H9 (cell line): ENCODE results near the gene INPP5J. TPM values are rescaled to one million over a fixed set of nuclear protein-coding genes. Genes with fewer than 3 reads are reported as not detected.

ENCODE experiments used
- DNase-seq: peaks from one replicate; pipeline ENCODE4 v3.0.0-alpha.2; 2017
- H2AFZ ChIP-seq: one replicate; pipeline ENCODE4 v1.6.1; 2013; ENCODE audit warnings: mild to moderate bottlenecking, low read length, control low read depth, moderate library complexity
- H2AK5ac ChIP-seq: 2 replicates; pipeline ENCODE4 v1.6.1; 2013; ENCODE audit warnings: low read length, control low read depth, mixed read lengths; ENCODE audit not compliant: insufficient read length
- H2BK120ac ChIP-seq: one replicate; pipeline ENCODE4 v1.6.1; 2013; ENCODE audit warnings: low read depth, mild to moderate bottlenecking, low read length, control low read depth, inconsistent platforms; ENCODE audit not compliant: poor library complexity, severe bottlenecking
- H2BK12ac ChIP-seq: 2 replicates; pipeline ENCODE4 v1.6.1; 2013; ENCODE audit warnings: low read length, control low read depth, mixed read lengths, low read depth; ENCODE audit not compliant: insufficient read length
- H2BK15ac ChIP-seq: 2 replicates; pipeline ENCODE4 v1.6.1; 2013; ENCODE audit warnings: low read depth, low read length, control low read depth
- H2BK20ac ChIP-seq: one replicate; pipeline ENCODE4 v1.6.1; 2013; ENCODE audit warnings: low read depth, mild to moderate bottlenecking, low read length, control low read depth, inconsistent platforms; ENCODE audit not compliant: poor library complexity, severe bottlenecking
- H2BK5ac ChIP-seq: 2 replicates; pipeline ENCODE4 v1.6.1; 2013; ENCODE audit warnings: low read length, control low read depth, mixed read lengths; ENCODE audit not compliant: insufficient read length
- H3K14ac ChIP-seq: 2 replicates; pipeline ENCODE4 v1.6.1; 2013; ENCODE audit warnings: low read length, control low read depth; ENCODE audit not compliant: insufficient read depth
- H3K18ac ChIP-seq: 2 replicates; pipeline ENCODE4 v1.6.1; 2013; ENCODE audit warnings: low read depth, mild to moderate bottlenecking, mixed read lengths, low read length, control low read depth; ENCODE audit not compliant: insufficient read length
- H3K23ac ChIP-seq: 2 replicates; pipeline ENCODE4 v1.6.1; 2013; ENCODE audit warnings: low read length, control low read depth, mixed read lengths, low read depth; ENCODE audit not compliant: insufficient read length
- H3K23me2 ChIP-seq: 2 replicates; pipeline ENCODE4 v1.6.1; 2013; ENCODE audit warnings: low read depth, mild to moderate bottlenecking, mixed read lengths, low read length, control low read depth; ENCODE audit not compliant: insufficient read length, poor library complexity, severe bottlenecking
- H3K27ac ChIP-seq: 2 replicates; pipeline ENCODE4 v1.5.1; 2013; ENCODE audit warnings: low read length, control low read depth, mixed read lengths, low read depth; ENCODE audit not compliant: insufficient read length
- H3K27me3 ChIP-seq: 2 replicates; pipeline ENCODE4 v1.6.1; 2013; ENCODE audit warnings: low read length, control low read depth, inconsistent platforms; ENCODE audit not compliant: insufficient read depth
- H3K4ac ChIP-seq: 2 replicates; pipeline ENCODE4 v1.6.1; 2013; ENCODE audit warnings: low read depth, mild to moderate bottlenecking, control low read depth, inconsistent platforms, low read length, moderate library complexity
- H3K4me1 ChIP-seq: 2 replicates; pipeline ENCODE4 v1.6.1; 2013; ENCODE audit warnings: low read length, control low read depth, inconsistent platforms; ENCODE audit not compliant: insufficient read depth
- H3K4me2 ChIP-seq: 2 replicates; pipeline ENCODE4 v1.6.1; 2013; ENCODE audit warnings: low read length, control low read depth, mixed read lengths; ENCODE audit not compliant: insufficient read length, insufficient read depth
- H3K56ac ChIP-seq: 2 replicates; pipeline ENCODE4 v1.6.1; 2013; ENCODE audit warnings: low read depth, mild to moderate bottlenecking, mixed read lengths, low read length, control low read depth; ENCODE audit not compliant: insufficient read length
- H3K79me1 ChIP-seq: 2 replicates; pipeline ENCODE4 v1.6.1; 2013; ENCODE audit warnings: low read depth, mild to moderate bottlenecking, moderate library complexity, low read length, control low read depth, inconsistent platforms; ENCODE audit not compliant: insufficient read depth, poor library complexity, severe bottlenecking
- H3K79me2 ChIP-seq: 2 replicates; pipeline ENCODE4 v1.6.1; 2013; ENCODE audit warnings: low read length, control low read depth, inconsistent platforms; ENCODE audit not compliant: insufficient read depth
- H3K9ac ChIP-seq: 2 replicates; pipeline ENCODE4 v1.6.1; 2013; ENCODE audit warnings: low read length, control low read depth, mixed read lengths; ENCODE audit not compliant: insufficient read length; ENCODE audit errors: extremely low read depth
- H3K9me3 ChIP-seq: one replicate; pipeline ENCODE4 v1.6.1; 2013; ENCODE audit warnings: low read depth, low read length, inconsistent platforms; ENCODE audit not compliant: control insufficient read depth
- H3T11ph ChIP-seq: one replicate; pipeline ENCODE4 v1.6.1; 2013; ENCODE audit warnings: mild to moderate bottlenecking, low read length, control low read depth, inconsistent platforms
- H4K20me1 ChIP-seq: one replicate; pipeline ENCODE4 v1.6.1; 2013; ENCODE audit not compliant: control insufficient read depth, insufficient read length, insufficient read depth
- H4K5ac ChIP-seq: 2 replicates; pipeline ENCODE4 v1.6.1; 2013; ENCODE audit warnings: low read depth, mild to moderate bottlenecking, mixed read lengths, low read length, control low read depth; ENCODE audit not compliant: insufficient read length
- H4K8ac ChIP-seq: replicated peaks from 2 replicates; pipeline ENCODE4 v1.6.1; 2013; ENCODE audit warnings: low read length, control low read depth, mixed read lengths, low read depth; ENCODE audit not compliant: insufficient read length
- H4K91ac ChIP-seq: 2 replicates; pipeline ENCODE4 v1.6.1; 2013; ENCODE audit warnings: low read depth, mild to moderate bottlenecking, moderate library complexity, mixed read lengths, low read length, control low read depth; ENCODE audit not compliant: insufficient read length
- H3K27ac Mint-ChIP-seq, 3 experiments: 2 replicates in 2 of 3; 3 replicates in 1 of 3; pipeline ENCODE4 v1.8.0; 2020 to 2021; ENCODE audit warnings: mixed read lengths in 3 of 3, mild to moderate bottlenecking in 1 of 3, moderate library complexity in 1 of 3
- H3K27me3 Mint-ChIP-seq: 2 replicates; pipeline ENCODE4 v1.8.0; 2021; ENCODE audit warnings: low read depth, mild to moderate bottlenecking, moderate library complexity, mixed read lengths
- H3K36me3 Mint-ChIP-seq, 3 experiments: 2 replicates in 2 of 3; 3 replicates in 1 of 3; pipeline ENCODE4 v1.8.0; 2020 to 2021; ENCODE audit warnings: low read depth in 3 of 3, mixed read lengths in 3 of 3; ENCODE audit not compliant: insufficient read depth in 1 of 3
- H3K4me1 Mint-ChIP-seq, 2 experiments: 2 replicates each; pipeline ENCODE4 v1.8.0; 2020; ENCODE audit warnings: mixed read lengths in 2 of 2
- H3K4me3 Mint-ChIP-seq, 2 experiments: 2 replicates in 1 of 2; 3 replicates in 1 of 2; pipeline ENCODE4 v1.8.0; 2020 to 2021; ENCODE audit warnings: mild to moderate bottlenecking in 2 of 2, mixed read lengths in 2 of 2, moderate library complexity in 1 of 2
- H3K9me3 Mint-ChIP-seq, 2 experiments: 2 replicates in 1 of 2; 3 replicates in 1 of 2; pipeline ENCODE4 v1.8.0; 2020; ENCODE audit warnings: mild to moderate bottlenecking in 2 of 2, mixed read lengths in 2 of 2, moderate library complexity in 1 of 2
- CTCF ChIP-seq: fragments of 200-600 bp; sonication (generic); conservative IDR thresholded peaks from 3 replicates; pipeline ENCODE4 v1.8.0; 2021; ENCODE audit warnings: antibody characterized with exemption, mild to moderate bottlenecking
- WGBS: extraction: QIAGEN DNeasy Blood & Tissue Kit; methylation state at CpG from one replicate; pipeline ENCODE4 v1.1.7; 2013; ENCODE audit warnings: missing lambda C conversion rate, low lambda C conversion rate, mixed read lengths; ENCODE audit not compliant: insufficient read length; ENCODE audit errors: extremely low coverage; 5-methylcytosine and 5-hydroxymethylcytosine counted together
- total RNA-seq: library from RNA; stranded (reverse); gene quantifications from 2 replicates; pipeline ENCODE4 v1.2.1, GENCODE V29; 2021

Gene INPP5J
- total RNA-seq, 1 experiment from 2014 or later: 4.9 TPM

- H2AK5ac ChIP-seq: no peak overlapping the region
- peaks cover 9 to 19% of the 10 kb centered on the region in 2 experiments; a peak in 3 of 4 replicates for H3K4me1 Mint-ChIP-seq
- no peak overlapping the region for H2BK20ac ChIP-seq
- no peak overlapping the region for H3K9ac ChIP-seq
- no peak overlapping the region for H2BK120ac ChIP-seq
- no peak for DNase-seq
- TF ChIP-seq CTCF: no peak
- no peak overlapping the region for H3K23ac ChIP-seq
- no peaks in the 10 kb centered on the region for H3K27me3 Mint-ChIP-seq
- no peak overlapping the region for H3K18ac ChIP-seq
- H4K20me1 ChIP-seq: no peaks in the 10 kb centered on the region
- no peak overlapping the region for H3T11ph ChIP-seq
- peaks cover 2% of the 10 kb centered on the region; the same call in 1 of the 2 replicates for H3K4me1 ChIP-seq
- no peak overlapping the region for H2BK15ac ChIP-seq
- WGBS: no CpG with 5 or more reads among the region's 2 CpGs
- no peaks in the 10 kb centered on the region for H3K79me2 ChIP-seq
- no peak overlapping the region for H4K5ac ChIP-seq
- no peak overlapping the region for H2BK12ac ChIP-seq
- no peak overlapping the region for H3K14ac ChIP-seq
- H4K8ac ChIP-seq: no peak overlapping the region
- H3K27ac ChIP-seq: no peak overlapping the region
- no peaks in the 10 kb centered on the region for H3K79me1 ChIP-seq
- no peaks in the 10 kb centered on the region for H3K27me3 ChIP-seq
- H3K9me3 ChIP-seq: no peaks in the 10 kb centered on the region
- no peak overlapping the region for H3K4ac ChIP-seq
- no peak overlapping the region for H2AFZ ChIP-seq
- no peak overlapping the region for H3K4me3 Mint-ChIP-seq
- no peak overlapping the region for H3K56ac ChIP-seq
- no peak overlapping the region for H3K4me2 ChIP-seq
- H3K36me3 Mint-ChIP-seq: peaks cover 15 to 20% (median 17%) of the 10 kb centered on the region in 3 experiments; a peak in 6 of 7 replicates
- H2BK5ac ChIP-seq: no peak overlapping the region
- H3K9me3 Mint-ChIP-seq: no peaks in the 10 kb centered on the region
- no peaks in the 10 kb centered on the region for H3K23me2 ChIP-seq
- H3K27ac Mint-ChIP-seq: no peak overlapping the region
- H4K91ac ChIP-seq: no peak overlapping the region
Measured at GRCh38 chr22:31130873-31131272, 8.1 kb downstream of the INPP5J start.
